SK-N-SH treated with all-trans-retinoic acid at 6 μM for 48 hours (cell line): ENCODE measurements around the gene WDR37.

ENCODE experiments used
- ATAC-seq: fragments of 200-7000 bp; cut with Tn5 transposase; 3 replicates; pipeline ENCODE4 v1.9.1; 2020; ENCODE audit warnings: mild to moderate bottlenecking, moderate library complexity
- ARNTL ChIP-seq: fragments of 450-650 bp; formaldehyde crosslinking; IDR thresholded peaks from 2 replicates; pipeline ENCODE4 v1.5.0; 2020; ENCODE audit warnings: low read depth, mild to moderate bottlenecking, moderate library complexity, borderline replicate concordance
- BACH2 ChIP-seq: fragments of 250-450 bp; sonication (Bioruptor Pico); IDR thresholded peaks from 2 replicates; pipeline ENCODE4 v1.9.0; 2021; ENCODE audit warnings: mild to moderate bottlenecking, borderline replicate concordance
- CSDC2 ChIP-seq: fragments of 250-450 bp; sonication (Bioruptor Pico); IDR thresholded peaks from 2 replicates; pipeline ENCODE4 v1.5.0; 2020; ENCODE audit warnings: mild to moderate bottlenecking, moderate library complexity
- CSRNP3 ChIP-seq: fragments of 250-450 bp; sonication (Bioruptor Pico); IDR thresholded peaks from 2 replicates; pipeline ENCODE4 v1.5.1; 2021; ENCODE audit warnings: mild to moderate bottlenecking, moderate library complexity
- ESRRG ChIP-seq: fragments of 250-450 bp; sonication (Bioruptor Pico); IDR thresholded peaks from 2 replicates; pipeline ENCODE4 v1.6.1; 2021; ENCODE audit warnings: mild to moderate bottlenecking
- GLIS3 ChIP-seq: fragments of 250-450 bp; sonication (Bioruptor Pico); IDR thresholded peaks from 2 replicates; pipeline ENCODE4 v1.5.0; 2020; ENCODE audit warnings: mild to moderate bottlenecking, moderate library complexity
- ISL1 ChIP-seq: fragments of 250-450 bp; sonication (Bioruptor Pico); IDR thresholded peaks from 2 replicates; pipeline ENCODE4 v2.1.2; 2022; ENCODE audit warnings: mild to moderate bottlenecking, moderate library complexity
- OSR1 ChIP-seq: fragments of 250-450 bp; sonication (Bioruptor Pico); IDR thresholded peaks from 2 replicates; pipeline ENCODE4 v1.8.0; 2022; ENCODE audit warnings: moderate library complexity, mild to moderate bottlenecking, inconsistent platforms
- POU6F1 ChIP-seq: fragments of 250-450 bp; sonication (Bioruptor Pico); IDR thresholded peaks from 2 replicates; pipeline ENCODE4 v1.8.0; 2021; ENCODE audit warnings: low read depth, mild to moderate bottlenecking, moderate library complexity, borderline replicate concordance
- PPARA ChIP-seq: fragments of 250-450 bp; sonication (Bioruptor Pico); IDR thresholded peaks from 2 replicates; pipeline ENCODE4 v1.5.0; 2020; ENCODE audit warnings: mild to moderate bottlenecking, borderline replicate concordance
- RARB ChIP-seq: fragments of 250-450 bp; sonication (Bioruptor Pico); IDR thresholded peaks from 2 replicates; pipeline ENCODE4 v1.8.0; 2021; ENCODE audit warnings: mild to moderate bottlenecking, moderate library complexity
- SNAI2 ChIP-seq: fragments of 250-450 bp; sonication (Bioruptor Pico); IDR thresholded peaks from 2 replicates; pipeline ENCODE4 v1.5.0; 2020; ENCODE audit warnings: mild to moderate bottlenecking, moderate library complexity
- TCF4 ChIP-seq: fragments of 250-450 bp; sonication (Bioruptor Pico); IDR thresholded peaks from 2 replicates; pipeline ENCODE4 v1.8.0; 2021; ENCODE audit warnings: mild to moderate bottlenecking, moderate library complexity, borderline replicate concordance
- TOX ChIP-seq: fragments of 250-450 bp; sonication (Bioruptor Pico); IDR thresholded peaks from 2 replicates; pipeline ENCODE4 v1.8.0; 2021; ENCODE audit warnings: mild to moderate bottlenecking, moderate library complexity, borderline replicate concordance
- TSHZ2 ChIP-seq: fragments of 250-450 bp; sonication (Bioruptor Pico); IDR thresholded peaks from 2 replicates; pipeline ENCODE4 v1.5.0; 2020; ENCODE audit warnings: mild to moderate bottlenecking, moderate library complexity
- ZC3H10 ChIP-seq: fragments of 250-450 bp; sonication (Bioruptor Pico); IDR thresholded peaks from 2 replicates; pipeline ENCODE4 v1.5.1; 2021; ENCODE audit warnings: mild to moderate bottlenecking, moderate library complexity
- ZNF565 ChIP-seq: fragments of 450-650 bp; formaldehyde crosslinking; conservative IDR thresholded peaks from 2 replicates; pipeline ENCODE4 v1.5.0; 2020; ENCODE audit warnings: low read depth, mild to moderate bottlenecking, moderate library complexity
- ZNF70 ChIP-seq: fragments of 450-650 bp; formaldehyde crosslinking; IDR thresholded peaks from 2 replicates; pipeline ENCODE4 v1.5.0; 2020; ENCODE audit warnings: mild to moderate bottlenecking, moderate library complexity
- ZNF8 ChIP-seq: fragments of 450-650 bp; formaldehyde crosslinking; IDR thresholded peaks from 2 replicates; pipeline ENCODE4 v1.5.0; 2020; ENCODE audit warnings: mild to moderate bottlenecking, moderate library complexity
- TF ChIP-seq, protein P1 (sequence below): fragments of 250-450 bp; sonication (Bioruptor Pico); IDR thresholded peaks from 2 replicates; pipeline ENCODE4 v1.5.1; 2020; ENCODE audit warnings: low read depth, mild to moderate bottlenecking, moderate library complexity

Gene WDR37

GRCh38 chr10:1156616-1156886 is 100.4 kb downstream of the WDR37 start:
- TF ChIP-seq PPARA (CRISPR knock-in tag) = no peak
- TF ChIP-seq ZNF70 = no peak
- TF ChIP-seq ESRRG = no peak
- no peak for TF ChIP-seq CSDC2
- no peak for TF ChIP-seq CSRNP3 (CRISPR knock-in tag)
- no peak for TF ChIP-seq TSHZ2 (CRISPR knock-in tag)
- no peak for TF ChIP-seq OSR1 (CRISPR knock-in tag)
- no peak for TF ChIP-seq ZC3H10 (CRISPR knock-in tag)
- no peak for TF ChIP-seq RARB (CRISPR knock-in tag)
- no peak for TF ChIP-seq POU6F1 (CRISPR knock-in tag)
- no peak for TF ChIP-seq TCF4 (CRISPR knock-in tag)
- TF ChIP-seq BACH2 (CRISPR knock-in tag) = no peak
- no peak for ATAC-seq

DNA sequence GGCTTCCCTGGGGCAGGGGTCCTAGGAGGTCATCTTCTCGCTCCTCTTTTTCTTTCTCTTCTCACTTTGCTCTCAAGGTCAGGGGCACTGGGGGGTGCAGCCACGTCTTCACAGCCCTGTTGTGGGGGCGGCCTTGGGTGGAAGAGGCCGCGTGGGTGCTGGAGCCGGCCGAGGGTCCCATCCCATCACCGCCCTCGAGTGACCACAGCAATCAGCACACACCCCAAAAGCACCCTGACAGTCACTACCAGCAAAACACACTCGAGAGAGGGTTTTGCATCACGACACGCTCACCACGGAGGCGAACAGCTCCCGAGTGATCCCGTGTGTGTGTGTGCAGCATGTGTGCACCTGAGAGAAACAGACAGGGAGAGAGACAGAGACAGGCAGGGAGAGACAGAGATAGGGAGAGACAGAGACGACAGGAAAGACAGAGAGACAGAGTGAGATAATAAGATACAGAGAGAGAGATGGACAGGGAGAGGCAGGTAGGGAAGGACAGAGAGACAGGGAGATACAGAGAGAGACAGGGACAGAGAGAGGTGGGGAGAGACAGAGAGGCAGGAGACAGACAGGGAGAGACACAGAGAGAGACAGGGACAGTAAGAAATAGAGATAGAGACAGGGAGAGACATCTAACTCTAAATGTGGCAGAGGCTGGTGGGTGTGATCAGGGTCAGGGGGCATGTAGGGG is 100.9 kb downstream of the WDR37 start:
- TF ChIP-seq ZNF565 (CRISPR knock-in tag) (no peak), GLIS3 (CRISPR knock-in tag) (no peak), ESRRG (no peak)
- TF ChIP-seq, protein P1, sequence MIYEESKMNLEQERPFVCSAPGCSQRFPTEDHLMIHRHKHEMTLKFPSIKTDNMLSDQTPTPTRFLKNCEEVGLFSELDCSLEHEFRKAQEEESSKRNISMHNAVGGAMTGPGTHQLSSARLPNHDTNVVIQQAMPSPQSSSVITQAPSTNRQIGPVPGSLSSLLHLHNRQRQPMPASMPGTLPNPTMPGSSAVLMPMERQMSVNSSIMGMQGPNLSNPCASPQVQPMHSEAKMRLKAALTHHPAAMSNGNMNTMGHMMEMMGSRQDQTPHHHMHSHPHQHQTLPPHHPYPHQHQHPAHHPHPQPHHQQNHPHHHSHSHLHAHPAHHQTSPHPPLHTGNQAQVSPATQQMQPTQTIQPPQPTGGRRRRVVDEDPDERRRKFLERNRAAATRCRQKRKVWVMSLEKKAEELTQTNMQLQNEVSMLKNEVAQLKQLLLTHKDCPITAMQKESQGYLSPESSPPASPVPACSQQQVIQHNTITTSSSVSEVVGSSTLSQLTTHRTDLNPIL (CRISPR knock-in tag) = no peak
- no peak for ATAC-seq

DNA sequence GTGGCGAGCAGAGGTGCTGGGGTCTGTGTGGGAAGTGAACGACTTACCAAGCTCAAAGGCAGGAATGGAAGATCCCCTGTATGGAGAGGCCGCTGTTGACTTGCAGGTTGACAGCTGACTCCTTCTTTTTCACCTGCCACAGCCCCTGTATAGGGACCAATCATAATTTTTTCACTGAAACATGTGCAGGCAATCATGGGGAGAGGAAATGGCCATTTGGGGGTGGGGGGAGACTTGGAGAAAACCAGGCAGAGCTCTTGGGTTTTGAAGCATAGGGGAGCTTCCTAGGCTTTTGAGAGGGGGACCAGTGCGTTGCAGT is 101.4 kb downstream of the WDR37 start:
- no peak for ATAC-seq
- TF ChIP-seq OSR1 (CRISPR knock-in tag) (no peak), ISL1 (CRISPR knock-in tag) (no peak), ARNTL (no peak), GLIS3 (CRISPR knock-in tag) (no peak), ZC3H10 (CRISPR knock-in tag) (no peak), TSHZ2 (CRISPR knock-in tag) (no peak), SNAI2 (CRISPR knock-in tag) (no peak), TOX (no peak), TCF4 (CRISPR knock-in tag) (no peak), PPARA (CRISPR knock-in tag) (no peak), ZNF8 (no peak)
- TF ChIP-seq, all 23 proteins: peak for 0
